ENCODE data around the gene GSTT2B. TPM values are rescaled to one million over a fixed set of nuclear protein-coding genes. Genes with fewer than 3 reads are reported as not detected.

The GSTT2B gene
- total RNA-seq, 1 experiment from 2014 or later: 6.5 TPM

DNA sequence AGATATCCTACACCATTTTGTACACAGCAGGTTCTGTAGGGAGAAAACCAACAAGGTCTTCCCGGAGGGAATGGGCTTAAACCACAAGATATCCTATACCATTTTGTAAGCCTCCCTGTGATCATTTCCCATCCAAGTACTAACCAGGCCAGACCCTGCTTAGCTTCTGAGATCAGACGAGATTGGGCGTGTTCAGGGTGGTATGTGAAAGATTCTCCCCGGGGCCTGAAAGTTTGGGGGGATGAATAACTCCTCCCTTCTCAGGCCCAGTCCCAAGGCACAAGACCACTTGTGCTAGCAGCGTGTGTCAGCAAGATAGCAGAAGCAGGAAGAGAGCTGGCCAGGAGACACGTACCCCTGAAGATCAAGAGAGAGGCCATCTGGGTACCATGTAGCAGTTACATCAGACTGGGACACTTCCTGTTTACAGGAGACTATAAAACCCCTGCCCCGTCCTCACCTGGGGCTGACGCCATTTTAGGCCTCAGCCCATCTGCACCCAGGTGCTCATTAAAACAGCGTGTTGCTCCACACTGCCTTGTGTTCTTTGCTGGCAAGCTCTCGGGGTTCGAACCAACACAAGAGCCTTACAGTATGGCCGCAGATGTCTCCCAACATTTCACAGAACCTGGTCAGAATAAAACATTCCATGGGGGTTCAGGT, 49.5 kb downstream of the GSTT2B start:
- CTCF ChIA-PET: no interaction called here
- in situ Hi-C loops (cut with HindIII; ENCODE audit: low pct_unique_long_range_greater_than_20kb, low sequenced_read_pairs) (no loop called here), intact Hi-C loops (cut with micrococcal nuclease; ENCODE audit: unreplicated experiment) (no loop called here)
- Histone ChIP-seq H3K4me3 (ENCODE audit: low read depth in 2 of 2, low read length in 2 of 2) (no peak overlapping the region), H3K27me3 (ENCODE audit: control insufficient read depth, insufficient read depth, low read length) (no peaks in the 10 kb centered on the region), H3K27ac (ENCODE audit: low read length) (no peak overlapping the region), H3K36me3 (ENCODE audit: control insufficient read depth, insufficient read depth, low read length) (no peaks in the 10 kb centered on the region), H3K4me1 (ENCODE audit: control insufficient read depth, insufficient read depth, low read length) (no peaks in the 10 kb centered on the region; the same call in 1 of the 2 replicates), H3K9me3 (ENCODE audit: control insufficient read depth, insufficient read depth, low read depth, low read length) (no peaks in the 10 kb centered on the region)
- POLR2A ChIA-PET: no interaction called here
- DNase-seq (ENCODE audit: low read depth, low spot score) (no peak), ATAC-seq (no peak)
- no peak for TF ChIP-seq POLR2AphosphoS5 (IDR thresholded peaks at IDR 0.05; ENCODE audit: low read depth, low read length)
- TF ChIP-seq, protein P1, sequence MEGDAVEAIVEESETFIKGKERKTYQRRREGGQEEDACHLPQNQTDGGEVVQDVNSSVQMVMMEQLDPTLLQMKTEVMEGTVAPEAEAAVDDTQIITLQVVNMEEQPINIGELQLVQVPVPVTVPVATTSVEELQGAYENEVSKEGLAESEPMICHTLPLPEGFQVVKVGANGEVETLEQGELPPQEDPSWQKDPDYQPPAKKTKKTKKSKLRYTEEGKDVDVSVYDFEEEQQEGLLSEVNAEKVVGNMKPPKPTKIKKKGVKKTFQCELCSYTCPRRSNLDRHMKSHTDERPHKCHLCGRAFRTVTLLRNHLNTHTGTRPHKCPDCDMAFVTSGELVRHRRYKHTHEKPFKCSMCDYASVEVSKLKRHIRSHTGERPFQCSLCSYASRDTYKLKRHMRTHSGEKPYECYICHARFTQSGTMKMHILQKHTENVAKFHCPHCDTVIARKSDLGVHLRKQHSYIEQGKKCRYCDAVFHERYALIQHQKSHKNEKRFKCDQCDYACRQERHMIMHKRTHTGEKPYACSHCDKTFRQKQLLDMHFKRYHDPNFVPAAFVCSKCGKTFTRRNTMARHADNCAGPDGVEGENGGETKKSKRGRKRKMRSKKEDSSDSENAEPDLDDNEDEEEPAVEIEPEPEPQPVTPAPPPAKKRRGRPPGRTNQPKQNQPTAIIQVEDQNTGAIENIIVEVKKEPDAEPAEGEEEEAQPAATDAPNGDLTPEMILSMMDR (IDR thresholded peaks at IDR 0.05): no peak
- TF ChIP-seq, protein P2, sequence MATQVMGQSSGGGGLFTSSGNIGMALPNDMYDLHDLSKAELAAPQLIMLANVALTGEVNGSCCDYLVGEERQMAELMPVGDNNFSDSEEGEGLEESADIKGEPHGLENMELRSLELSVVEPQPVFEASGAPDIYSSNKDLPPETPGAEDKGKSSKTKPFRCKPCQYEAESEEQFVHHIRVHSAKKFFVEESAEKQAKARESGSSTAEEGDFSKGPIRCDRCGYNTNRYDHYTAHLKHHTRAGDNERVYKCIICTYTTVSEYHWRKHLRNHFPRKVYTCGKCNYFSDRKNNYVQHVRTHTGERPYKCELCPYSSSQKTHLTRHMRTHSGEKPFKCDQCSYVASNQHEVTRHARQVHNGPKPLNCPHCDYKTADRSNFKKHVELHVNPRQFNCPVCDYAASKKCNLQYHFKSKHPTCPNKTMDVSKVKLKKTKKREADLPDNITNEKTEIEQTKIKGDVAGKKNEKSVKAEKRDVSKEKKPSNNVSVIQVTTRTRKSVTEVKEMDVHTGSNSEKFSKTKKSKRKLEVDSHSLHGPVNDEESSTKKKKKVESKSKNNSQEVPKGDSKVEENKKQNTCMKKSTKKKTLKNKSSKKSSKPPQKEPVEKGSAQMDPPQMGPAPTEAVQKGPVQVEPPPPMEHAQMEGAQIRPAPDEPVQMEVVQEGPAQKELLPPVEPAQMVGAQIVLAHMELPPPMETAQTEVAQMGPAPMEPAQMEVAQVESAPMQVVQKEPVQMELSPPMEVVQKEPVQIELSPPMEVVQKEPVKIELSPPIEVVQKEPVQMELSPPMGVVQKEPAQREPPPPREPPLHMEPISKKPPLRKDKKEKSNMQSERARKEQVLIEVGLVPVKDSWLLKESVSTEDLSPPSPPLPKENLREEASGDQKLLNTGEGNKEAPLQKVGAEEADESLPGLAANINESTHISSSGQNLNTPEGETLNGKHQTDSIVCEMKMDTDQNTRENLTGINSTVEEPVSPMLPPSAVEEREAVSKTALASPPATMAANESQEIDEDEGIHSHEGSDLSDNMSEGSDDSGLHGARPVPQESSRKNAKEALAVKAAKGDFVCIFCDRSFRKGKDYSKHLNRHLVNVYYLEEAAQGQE (IDR thresholded peaks at IDR 0.05; ENCODE audit: insufficient read depth in 1 of 2, low read depth in 2 of 2, low read length in 1 of 2): no peak
- TF ChIP-seq SIN3A (IDR thresholded peaks at IDR 0.05; ENCODE audit: borderline replicate concordance, insufficient read depth, low read depth, low read length): no peak
- BruUV-seq (replicated peaks): no TSS peak

DNA sequence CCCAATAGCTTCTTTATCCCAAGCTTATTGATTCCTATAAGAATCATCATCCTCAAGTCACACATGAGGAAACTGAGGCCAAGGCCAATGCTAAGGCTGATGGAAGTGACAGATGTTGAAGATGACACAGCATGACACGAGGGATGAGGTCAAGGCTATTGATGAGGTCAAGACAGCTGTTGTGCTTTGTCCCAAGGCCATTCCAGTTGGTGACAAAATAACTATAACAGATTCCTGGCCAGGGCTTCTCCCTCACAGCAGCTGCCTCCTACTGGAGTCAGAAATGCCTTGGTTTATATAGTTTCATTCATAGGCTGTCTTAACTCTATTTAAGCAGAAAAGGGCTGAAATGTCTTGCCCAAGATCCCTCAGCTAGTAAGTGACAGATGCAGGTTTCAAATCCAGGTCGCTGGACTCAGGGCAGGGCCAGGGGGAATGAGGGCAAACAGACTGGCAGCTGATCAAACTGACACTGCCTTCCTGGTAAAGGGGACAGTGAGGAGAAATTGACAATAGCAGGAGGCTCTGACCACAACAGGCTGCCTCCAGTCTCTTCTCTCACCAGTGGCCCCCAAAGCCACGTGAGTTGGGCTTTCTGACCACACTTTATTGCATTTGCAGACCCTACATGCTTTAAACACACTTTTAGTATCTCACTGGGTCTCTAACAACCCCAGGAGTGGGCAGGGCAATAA, 50.4 kb downstream of the GSTT2B start:
- CTCF ChIA-PET: no interaction called here

More for the DNA sequence above, 50.4 kb downstream of the GSTT2B start:
- no peak for DNase-seq (ENCODE audit: low read depth, low spot score)
- Histone ChIP-seq H3K9me3 (ENCODE audit: control insufficient read depth, insufficient read depth, low read depth, low read length) (no peaks in the 10 kb centered on the region), H3K4me1 (ENCODE audit: control insufficient read depth, insufficient read depth, low read length) (no peaks in the 10 kb centered on the region; the same call in 1 of the 2 replicates), H3K36me3 (ENCODE audit: control insufficient read depth, insufficient read depth, low read length) (no peaks in the 10 kb centered on the region), H3K4me3 (ENCODE audit: low read depth in 2 of 2, low read length in 2 of 2) (no peak overlapping the region), H3K27me3 (ENCODE audit: control insufficient read depth, insufficient read depth, low read length) (no peaks in the 10 kb centered on the region), H3K27ac (ENCODE audit: low read length) (no peak overlapping the region)
- ATAC-seq: no peak
- intact Hi-C loops (cut with micrococcal nuclease; ENCODE audit: unreplicated experiment): no loop called here
- BruUV-seq (replicated peaks): no TSS peak
- POLR2A ChIA-PET: no interaction called here
- in situ Hi-C loops (cut with HindIII; ENCODE audit: low pct_unique_long_range_greater_than_20kb, low sequenced_read_pairs): no loop called here
- TF ChIP-seq SIN3A (IDR thresholded peaks at IDR 0.05; ENCODE audit: borderline replicate concordance, insufficient read depth, low read depth, low read length): no peak
- TF ChIP-seq, protein P2 (IDR thresholded peaks at IDR 0.05; ENCODE audit: insufficient read depth in 1 of 2, low read depth in 2 of 2, low read length in 1 of 2): no peak
- TF ChIP-seq POLR2AphosphoS5 (IDR thresholded peaks at IDR 0.05; ENCODE audit: low read depth, low read length): no peak
- no peak for TF ChIP-seq TCF7L2 (IDR thresholded peaks at IDR 0.05; ENCODE audit: low read depth, low read length)
- TF ChIP-seq, protein P1 (IDR thresholded peaks at IDR 0.05): no peak

Measured in Panc1 (cell line).